Measurements from ENCODE around the gene AP4B1.

- no peak for TF ChIP-seq CTCF (IDR thresholded peaks at IDR 0.05)
- no peak for TF ChIP-seq POLR2A (IDR thresholded peaks at IDR 0.05)
Observed at GRCh38 chr1:113912594-113913311, 8.2 kb upstream of the AP4B1 start.
